Panc1 (cell line): ENCODE results near the gene INAFM1. TPM values are rescaled to one million over a fixed set of nuclear protein-coding genes. Genes with fewer than 3 reads are reported as not detected.
"Not testable (repeated sequence)": the region's sequence is repeated elsewhere in the genome, so short reads cannot be mapped to it uniquely, and the experiment has no call there.

Experiments used
- ATAC-seq: fragments of 200-7000 bp; cut with Tn5 transposase; 2 replicates; pipeline ENCODE4 v1.9.1; 2020; ENCODE audit warnings: mild to moderate bottlenecking, moderate library complexity
- BruUV-seq: library from RNA; stranded (reverse); fragments of 400-500 nt; replicated peaks from 2 replicates; lab custom pipeline; 2021; lab: Mats Ljungman, UMichigan
- CTCF ChIA-PET: fragments of 300-600 bp; sonication (Branson Sonifier 250); formaldehyde crosslinking; loops from one replicate; lab custom pipeline; 2022; ENCODE audit warnings: antibody characterized with exemption; lab: Charles Lee
- POLR2A ChIA-PET: fragments of 300-600 bp; sonication (Branson Sonifier 250); formaldehyde crosslinking; loops from one replicate; lab custom pipeline; 2022; ENCODE audit warnings: antibody characterized with exemption; lab: Charles Lee
- DNase-seq: peaks from one replicate; pipeline ENCODE4 v3.0.0-alpha.2; 2010; ENCODE audit warnings: low read depth, low spot score
- H3K27ac ChIP-seq: 2 replicates; pipeline ENCODE4 v1.5.1; 2011; ENCODE audit warnings: mild to moderate bottlenecking, low read length, inconsistent platforms
- H3K27me3 ChIP-seq: fragments of 200-500 bp; sonication (Bioruptor generic); 2 replicates; pipeline ENCODE4 v1.6.0; 2014; ENCODE audit warnings: low read length, inconsistent platforms; ENCODE audit not compliant: control insufficient read depth, insufficient read depth
- H3K36me3 ChIP-seq: fragments of 200-500 bp; sonication (Bioruptor generic); 2 replicates; pipeline ENCODE4 v1.5.1; 2014; ENCODE audit warnings: inconsistent platforms, mild to moderate bottlenecking, low read length, moderate library complexity; ENCODE audit not compliant: control insufficient read depth, insufficient read depth
- H3K4me1 ChIP-seq: 2 replicates; pipeline ENCODE4 v1.5.1; 2011; ENCODE audit warnings: inconsistent platforms, mild to moderate bottlenecking, low read length, moderate library complexity; ENCODE audit not compliant: control insufficient read depth, insufficient read depth
- H3K4me3 ChIP-seq, 2 experiments: 2 replicates each; pipeline ENCODE4 v1.5.1; 2011 to 2012; ENCODE audit warnings: low read depth in 2 of 2, low read length in 2 of 2, mild to moderate bottlenecking in 2 of 2, inconsistent platforms in 1 of 2, moderate library complexity in 1 of 2
- H3K9me3 ChIP-seq: fragments of 200-500 bp; sonication (Bioruptor generic); 2 replicates; pipeline ENCODE4 v1.5.1; 2014; ENCODE audit warnings: low read depth, mild to moderate bottlenecking, inconsistent platforms, low read length, moderate library complexity; ENCODE audit not compliant: control insufficient read depth, insufficient read depth
- CTCF ChIP-seq: fragments of 450-650 bp; IDR thresholded peaks from 2 replicates; pipeline ENCODE4 v1.5.1; 2017; ENCODE audit warnings: mild to moderate bottlenecking
- POLR2AphosphoS5 ChIP-seq: IDR thresholded peaks from 2 replicates; pipeline ENCODE4 v1.6.1; 2012; ENCODE audit warnings: mild to moderate bottlenecking, low read depth, low read length, moderate library complexity
- REST ChIP-seq, 2 experiments: IDR thresholded peaks; 2 replicates each; pipeline ENCODE4 v1.6.1; 2011 to 2012; ENCODE audit warnings: low read depth in 2 of 2, control low read depth in 1 of 2, low read length in 1 of 2, mild to moderate bottlenecking in 1 of 2, moderate library complexity in 1 of 2; ENCODE audit not compliant: insufficient read depth in 1 of 2
- SIN3A ChIP-seq: IDR thresholded peaks from 2 replicates; pipeline ENCODE4 v1.6.1; 2012; ENCODE audit warnings: low read depth, mild to moderate bottlenecking, low read length, moderate library complexity, borderline replicate concordance; ENCODE audit not compliant: insufficient read depth
- TCF7L2 ChIP-seq: IDR thresholded peaks from 2 replicates; pipeline ENCODE4 v1.6.1; 2011; ENCODE audit warnings: mild to moderate bottlenecking, low read depth, low read length, inconsistent platforms
- in situ Hi-C: cut with HindIII; loops from 2 replicates; pipeline ENCODE4 v1.10.0; 2016; ENCODE audit warnings: low sequenced_read_pairs, low pct_unique_long_range_greater_than_20kb
- intact Hi-C: fragments of 100-400 bp; cut with micrococcal nuclease; formaldehyde crosslinking; loops from one replicate; pipeline ENCODE4 v1.10.0; 2022; ENCODE audit not compliant: unreplicated experiment
- total RNA-seq: library from RNA; stranded (reverse); gene quantifications from one replicate; pipeline ENCODE4 v1.2.1, GENCODE V29; 2021; ENCODE audit not compliant: unreplicated experiment

The INAFM1 gene
- total RNA-seq, 1 experiment from 2014 or later = 13.1 TPM

- DNase-seq (peak; percentile 17), ATAC-seq (peak; percentile 97)
- ChIA-PET CTCF (interaction anchor here (0.6 to 1.0 kb wide), 3 partner anchors 19 to 55 kb away, joined by 3 to 5 read pairs (median 3); no protein-coding TSS in a partner anchor), POLR2A (interaction anchor here (0.6 kb wide), 1 partner anchor 54 kb away, joined by 3 read pairs; no protein-coding TSS in a partner anchor)
- intact Hi-C loops = loop anchor here (10.0 kb wide), 1 partner anchor 99 kb away; no protein-coding TSS in a partner anchor
- H3K4me1 ChIP-seq = no peaks in the 10 kb centered on the region
- in situ Hi-C loops = no loop called here
- no peak overlapping the region for H3K27ac ChIP-seq
- no TSS peak for BruUV-seq
- H3K27me3 ChIP-seq = no peaks in the 10 kb centered on the region
- no peak overlapping the region for H3K4me3 ChIP-seq
- peak; percentile 77; the same call in 1 of the 2 replicates for TF ChIP-seq CTCF
- TF ChIP-seq SIN3A = no peak
- no peaks in the 10 kb centered on the region for H3K36me3 ChIP-seq
- H3K9me3 ChIP-seq = no peaks in the 10 kb centered on the region
Observed at GRCh38 chr19:47296036-47296435, 21.4 kb downstream of the INAFM1 start.

GRCh38 chr19:47300867-47301266 is 26.2 kb downstream of the INAFM1 start:
- H3K36me3 ChIP-seq, BruUV-seq, H3K4me3 ChIP-seq, H3K4me1 ChIP-seq, DNase-seq, POLR2A ChIA-PET, H3K27me3 ChIP-seq, in situ Hi-C loops, H3K27ac ChIP-seq, H3K9me3 ChIP-seq, intact Hi-C loops, ATAC-seq: not testable (repeated sequence)
- CTCF ChIA-PET = interaction anchor here (0.6 kb wide), 1 partner anchor 44 kb away, joined by 3 read pairs; no protein-coding TSS in a partner anchor

- no peak for DNase-seq
- H3K4me3 ChIP-seq = no peak overlapping the region
- BruUV-seq = no TSS peak
- H3K9me3 ChIP-seq = no peaks in the 10 kb centered on the region
- in situ Hi-C loops (no loop called here), intact Hi-C loops (no loop called here)
- TF ChIP-seq REST (IDR thresholded peaks at IDR 0.05; ENCODE audit: insufficient read depth in 1 of 2, low read depth in 2 of 2, low read length in 1 of 2) = no peak
- TF ChIP-seq CTCF = no peak
- TF ChIP-seq POLR2AphosphoS5 = no peak
- TF ChIP-seq SIN3A = no peak
- TF ChIP-seq TCF7L2 = no peak
- H3K27ac ChIP-seq = no peak overlapping the region
- H3K36me3 ChIP-seq = no peaks in the 10 kb centered on the region
- ATAC-seq = no peak
- 0 out of 2 replicates have a peak, but pooled peaks cover 2% of the 10 kb centered on the region for H3K4me1 ChIP-seq
- CTCF ChIA-PET = no interaction called here
- no peaks in the 10 kb centered on the region for H3K27me3 ChIP-seq
- POLR2A ChIA-PET = no interaction called here
Observed at GRCh38 chr19:47302249-47302648, 27.6 kb downstream of the INAFM1 start.
